G401 (cell line): ENCODE measurements around the gene PTPN4. TPM values are rescaled to one million over a fixed set of nuclear protein-coding genes. Genes with fewer than 3 reads are reported as not detected.
A peak's percentile ranks its signal among the peaks of the same experiment; 100 is the strongest.

Experiments
- DNase-seq: peaks from one replicate; pipeline ENCODE4 v3.0.0-alpha.2; 2015; ENCODE audit warnings: low spot score
- in situ Hi-C: cut with HindIII; loops from 2 replicates; pipeline ENCODE4 v1.10.0; 2016; ENCODE audit warnings: low sequenced_read_pairs, mixed read lengths
- total RNA-seq: library from RNA; depleted of rRNA; stranded (reverse); fragments of >200 nt; shearing (Covaris generic); gene quantifications from 2 replicates; pipeline ENCODE4 v1.2.3, GENCODE V29; 2014; rRNA removed

The PTPN4 gene, protein sequence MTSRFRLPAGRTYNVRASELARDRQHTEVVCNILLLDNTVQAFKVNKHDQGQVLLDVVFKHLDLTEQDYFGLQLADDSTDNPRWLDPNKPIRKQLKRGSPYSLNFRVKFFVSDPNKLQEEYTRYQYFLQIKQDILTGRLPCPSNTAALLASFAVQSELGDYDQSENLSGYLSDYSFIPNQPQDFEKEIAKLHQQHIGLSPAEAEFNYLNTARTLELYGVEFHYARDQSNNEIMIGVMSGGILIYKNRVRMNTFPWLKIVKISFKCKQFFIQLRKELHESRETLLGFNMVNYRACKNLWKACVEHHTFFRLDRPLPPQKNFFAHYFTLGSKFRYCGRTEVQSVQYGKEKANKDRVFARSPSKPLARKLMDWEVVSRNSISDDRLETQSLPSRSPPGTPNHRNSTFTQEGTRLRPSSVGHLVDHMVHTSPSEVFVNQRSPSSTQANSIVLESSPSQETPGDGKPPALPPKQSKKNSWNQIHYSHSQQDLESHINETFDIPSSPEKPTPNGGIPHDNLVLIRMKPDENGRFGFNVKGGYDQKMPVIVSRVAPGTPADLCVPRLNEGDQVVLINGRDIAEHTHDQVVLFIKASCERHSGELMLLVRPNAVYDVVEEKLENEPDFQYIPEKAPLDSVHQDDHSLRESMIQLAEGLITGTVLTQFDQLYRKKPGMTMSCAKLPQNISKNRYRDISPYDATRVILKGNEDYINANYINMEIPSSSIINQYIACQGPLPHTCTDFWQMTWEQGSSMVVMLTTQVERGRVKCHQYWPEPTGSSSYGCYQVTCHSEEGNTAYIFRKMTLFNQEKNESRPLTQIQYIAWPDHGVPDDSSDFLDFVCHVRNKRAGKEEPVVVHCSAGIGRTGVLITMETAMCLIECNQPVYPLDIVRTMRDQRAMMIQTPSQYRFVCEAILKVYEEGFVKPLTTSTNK
- 14.0 and 33.9 TPM in 2 replicates for total RNA-seq

DNA sequence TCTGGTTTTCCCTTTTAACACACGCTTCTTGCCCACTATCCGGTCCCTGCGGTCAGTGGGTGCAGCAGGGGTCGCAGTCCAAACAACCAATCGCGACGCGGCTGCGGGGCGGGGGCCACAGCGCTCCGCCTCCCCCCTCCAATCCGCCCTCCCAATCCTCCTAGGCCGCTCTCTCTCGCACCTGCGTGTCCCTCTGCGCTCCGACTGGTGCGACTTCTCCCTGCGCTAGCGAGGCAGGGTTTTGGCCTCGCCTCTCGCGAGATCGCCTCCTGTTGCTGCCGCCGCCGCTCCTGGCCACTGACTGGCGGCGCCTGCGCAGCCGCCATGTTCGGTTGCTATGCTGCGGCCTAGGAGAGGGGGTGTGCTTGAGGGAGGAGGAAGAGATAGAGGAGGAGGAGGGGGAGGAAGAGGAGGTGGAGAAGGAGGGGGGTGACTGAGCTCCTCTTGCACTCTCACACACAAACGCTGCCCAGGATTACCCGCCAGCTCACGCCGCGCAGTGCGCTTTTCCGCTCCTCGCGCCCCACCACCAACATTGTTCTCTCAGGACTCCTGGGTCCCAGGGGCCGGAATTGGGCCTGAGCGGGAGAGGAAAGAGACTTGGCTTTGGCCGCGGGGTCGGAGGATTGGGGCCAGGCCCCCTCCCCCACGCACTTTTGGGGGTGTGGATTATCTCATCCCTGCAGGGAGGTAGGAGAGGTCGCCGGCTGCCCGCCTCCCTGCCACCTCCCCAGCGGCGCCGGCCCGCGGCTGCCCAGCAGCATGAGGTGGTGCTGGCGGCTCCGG lies at the start of gene PTPN4:
Gene PTPN4 (plus strand): TSS at position 472 of the 786 bp plus-strand sequence. CDS start 49,932 bp downstream, outside the sequence.
- DNase-seq = peak; percentile 98
- in situ Hi-C loops = no loop called here

DNA sequence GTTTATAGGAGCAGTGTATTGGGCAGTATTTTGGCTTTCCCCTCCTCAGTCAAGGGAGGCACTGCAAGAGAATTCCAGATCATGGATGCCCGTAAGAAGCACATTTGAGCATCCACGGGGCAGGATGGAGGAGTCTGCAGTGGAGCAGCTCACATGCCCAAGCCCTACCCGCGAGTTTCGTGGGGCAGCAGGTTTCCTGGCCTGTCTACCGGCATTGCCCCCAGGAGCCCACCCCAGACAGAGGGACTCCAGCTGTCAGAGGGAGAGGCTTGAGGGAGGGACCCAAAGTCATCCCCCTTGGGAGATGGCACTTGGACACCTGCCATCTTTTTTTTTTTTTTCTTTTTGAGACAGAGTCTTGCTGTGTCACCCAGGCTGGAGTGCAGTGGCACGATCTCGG lies 49.4 kb upstream of the PTPN4 start:
- in situ Hi-C loops = no loop called here
- no peak for DNase-seq

DNA sequence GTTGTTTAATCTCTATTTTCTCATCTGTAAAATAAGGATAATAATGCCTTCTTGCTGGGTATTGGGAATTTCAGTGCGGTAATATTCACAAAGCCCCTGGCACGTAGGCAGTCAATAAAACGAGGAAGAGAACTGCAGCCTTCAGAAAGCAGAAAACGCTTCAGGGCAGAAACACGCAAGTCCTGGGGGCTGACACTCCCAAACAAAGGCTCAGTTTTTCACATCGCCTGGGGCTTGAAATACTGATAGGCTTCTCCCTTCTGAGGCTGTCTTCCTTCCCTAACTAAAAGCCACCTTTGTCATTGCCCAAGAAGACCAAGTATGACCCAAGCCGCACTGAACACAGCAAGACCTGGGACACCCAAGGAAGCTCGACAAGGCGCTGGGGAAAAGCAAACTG lies 48.4 kb upstream of the PTPN4 start:
- in situ Hi-C loops = no loop called here
- DNase-seq = no peak

DNA sequence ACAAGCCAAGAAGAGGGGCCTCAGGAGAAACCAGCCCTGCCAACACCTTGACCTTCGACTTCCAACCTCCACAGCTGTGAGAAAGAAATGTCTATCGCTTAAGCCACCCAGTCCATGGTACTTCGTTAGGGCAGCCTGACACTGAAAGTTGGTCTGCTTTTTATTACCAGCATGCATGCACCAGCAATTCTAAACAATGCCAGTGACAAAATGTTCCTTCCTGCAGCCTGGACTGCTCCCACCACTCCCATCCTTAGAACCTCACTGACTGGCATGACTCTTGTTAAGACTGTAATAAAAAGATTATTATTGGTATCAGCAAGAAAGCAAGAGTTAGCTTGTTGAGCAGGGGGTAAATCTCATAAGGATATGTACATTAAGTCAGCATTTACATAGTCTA lies 47.2 kb upstream of the PTPN4 start:
- no peak for DNase-seq
- in situ Hi-C loops = no loop called here

DNA sequence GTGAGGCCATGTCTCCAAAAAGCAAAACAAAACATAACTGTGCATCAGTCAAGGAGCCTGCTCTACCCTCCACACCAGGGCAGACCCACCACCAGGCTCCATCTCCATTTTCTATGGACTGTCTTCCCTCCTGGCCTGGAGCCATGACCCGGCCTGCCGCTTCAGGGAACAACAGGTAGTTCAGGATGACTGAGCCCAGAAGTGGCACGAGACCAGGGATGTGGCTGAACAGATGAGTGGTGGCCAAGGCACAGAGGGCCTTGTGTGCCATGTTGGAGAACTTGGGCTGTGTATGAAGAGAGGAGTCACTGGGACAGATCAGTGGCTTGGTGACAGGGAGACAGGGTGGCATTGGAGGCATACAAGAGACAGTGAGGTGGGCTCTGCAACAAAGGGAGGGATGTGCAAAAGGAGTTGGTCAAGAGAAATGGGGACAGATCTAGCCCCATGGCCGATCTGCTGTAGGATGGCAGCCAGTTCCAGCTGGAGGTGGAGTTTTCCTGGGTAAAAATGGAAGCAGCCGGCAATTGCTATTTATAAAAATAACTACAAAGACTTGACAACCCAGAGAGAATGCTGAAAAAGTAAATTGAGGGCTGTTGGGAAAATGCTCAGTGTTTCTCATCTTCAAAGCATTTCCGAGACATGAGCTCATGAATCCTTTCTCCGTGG lies 45.8 kb upstream of the PTPN4 start:
- in situ Hi-C loops = no loop called here
- DNase-seq = peak; percentile 41

DNA sequence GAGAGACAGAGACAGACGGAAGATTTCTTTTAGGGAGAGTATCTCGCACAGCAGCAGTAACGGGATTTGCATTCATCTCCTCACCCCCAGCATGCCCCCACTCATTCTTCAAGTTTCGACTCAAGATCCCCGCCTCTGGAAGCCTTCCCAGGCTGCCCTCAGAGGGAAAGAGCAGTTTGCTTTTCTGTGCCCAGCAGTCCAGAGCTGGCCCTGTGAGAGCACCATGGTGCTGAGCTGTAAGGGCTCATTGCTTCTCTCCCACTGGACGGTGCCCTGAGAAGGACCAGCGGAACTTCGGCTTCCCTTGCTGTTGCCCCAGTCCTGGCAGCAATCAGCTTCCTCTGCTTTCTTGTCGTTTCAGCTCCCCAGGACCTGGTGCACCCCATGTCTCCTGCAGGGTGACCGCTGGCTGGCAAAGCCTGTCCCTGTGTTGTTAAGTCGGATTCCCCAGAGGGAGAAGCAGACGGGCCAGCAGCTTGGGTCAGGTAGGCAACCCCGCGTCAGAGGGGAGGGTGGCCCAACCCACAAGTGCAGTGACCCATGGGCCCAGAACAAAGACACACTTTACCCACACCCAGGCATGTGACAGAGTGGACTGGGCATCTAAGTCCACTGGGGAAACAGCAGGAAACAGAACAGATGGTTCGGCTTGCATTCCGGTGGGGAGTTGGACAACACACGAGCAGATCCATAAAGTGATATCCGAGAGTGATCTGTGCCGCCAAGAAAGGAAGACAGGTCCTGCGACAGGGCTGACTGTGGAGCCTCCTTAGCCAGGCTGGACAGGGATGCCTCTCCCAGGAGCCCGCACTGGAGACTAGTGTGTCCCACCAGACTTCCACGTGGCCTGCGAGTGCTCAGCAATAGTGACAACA lies 44.1 kb upstream of the PTPN4 start:
- in situ Hi-C loops = no loop called here
- DNase-seq = peak; percentile 64

DNA sequence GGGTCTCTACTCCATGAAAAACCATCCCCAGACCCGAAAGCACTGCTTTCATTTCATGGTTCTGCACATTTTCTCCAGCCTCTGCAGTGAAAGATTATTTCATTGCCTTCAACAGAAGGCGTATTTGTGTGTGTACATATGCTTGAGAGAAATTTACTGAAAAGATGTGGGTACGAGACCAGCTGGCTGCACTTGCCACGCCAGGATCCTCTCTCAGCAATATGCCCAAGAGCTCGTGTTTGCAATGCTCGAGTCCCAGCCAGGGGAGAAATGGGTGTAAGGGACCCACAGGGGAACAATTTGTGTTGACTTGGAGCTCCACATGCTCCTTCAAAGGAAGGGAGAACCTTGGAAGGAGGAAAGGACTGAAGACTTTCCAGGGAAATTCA lies 43.4 kb upstream of the PTPN4 start:
- in situ Hi-C loops = no loop called here
- peak; percentile 47 for DNase-seq

DNA sequence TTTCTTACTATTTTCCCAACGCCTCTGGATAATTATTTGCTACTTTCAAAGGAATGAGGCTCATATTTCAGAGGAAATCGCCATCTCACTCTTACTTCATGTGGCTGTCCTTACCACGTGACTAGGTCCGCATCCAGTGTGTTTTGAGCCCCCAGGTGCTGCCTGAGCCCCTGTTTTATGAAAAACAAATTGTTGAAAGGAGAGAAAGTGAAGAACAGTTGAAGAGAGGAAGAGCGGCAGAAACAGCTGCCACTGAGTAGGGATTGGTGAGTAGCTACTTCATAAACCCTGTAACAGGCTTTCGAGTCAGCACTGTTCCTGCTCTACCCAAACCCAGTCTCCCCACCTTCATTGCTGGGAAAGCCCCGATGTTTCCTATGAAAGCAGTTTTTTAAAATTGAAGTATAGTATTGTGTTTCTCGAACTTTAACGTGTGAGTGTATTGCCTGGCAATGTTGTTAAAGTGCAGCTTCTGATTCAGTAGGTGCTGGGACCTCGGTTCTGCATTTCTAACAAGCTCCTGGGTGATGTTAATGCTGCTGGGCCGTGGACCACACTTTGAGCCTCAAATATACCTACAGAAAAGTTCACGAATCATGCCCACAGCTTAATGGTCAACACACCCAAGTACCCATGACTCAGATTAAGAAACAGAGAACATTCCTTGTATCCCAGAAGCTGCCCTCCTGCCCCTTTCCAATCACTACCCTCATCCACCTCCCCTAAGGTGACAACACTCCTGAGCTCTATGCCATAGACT lies 41.0 kb upstream of the PTPN4 start:
- no peak for DNase-seq
- in situ Hi-C loops = no loop called here

DNA sequence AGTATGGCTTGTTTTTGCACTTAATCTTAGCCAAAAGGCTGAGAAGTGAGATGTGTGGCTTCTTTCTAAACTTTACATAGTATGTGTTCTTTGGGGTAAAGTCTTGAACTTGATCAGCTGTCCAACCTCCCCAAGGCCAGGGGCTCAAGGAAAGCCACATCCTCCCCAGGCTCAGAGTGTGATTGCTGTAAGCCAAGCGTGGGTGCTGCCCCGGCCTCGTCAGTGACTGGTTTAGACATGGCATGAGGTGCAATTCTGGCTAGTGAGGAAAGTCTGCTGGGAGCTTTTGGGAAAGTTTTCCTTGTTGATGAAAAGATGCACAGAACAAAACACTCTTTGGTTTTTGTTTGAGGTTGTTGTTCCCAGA lies 40.5 kb upstream of the PTPN4 start:
- DNase-seq = no peak
- in situ Hi-C loops = no loop called here

DNA sequence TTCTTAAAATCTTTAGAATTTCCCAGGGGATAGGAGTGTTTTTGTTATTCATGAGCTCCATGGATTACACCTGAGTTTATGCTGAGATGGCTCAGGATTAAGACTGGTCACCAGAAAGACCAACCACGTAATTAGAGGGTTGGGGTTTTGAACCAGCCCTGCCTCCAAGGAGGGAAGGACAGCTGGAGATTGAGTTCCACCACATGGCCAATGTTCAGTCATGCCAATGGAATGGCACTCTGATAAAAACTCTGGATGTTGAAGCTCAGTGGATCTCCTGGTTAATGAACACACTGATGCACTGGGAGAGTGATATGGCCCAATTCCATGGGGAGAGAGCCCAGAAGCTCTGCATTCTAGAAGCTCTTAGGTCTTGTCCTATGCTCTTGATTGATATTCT lies 38.7 kb upstream of the PTPN4 start:
- no peak for DNase-seq
- in situ Hi-C loops = no loop called here

DNA sequence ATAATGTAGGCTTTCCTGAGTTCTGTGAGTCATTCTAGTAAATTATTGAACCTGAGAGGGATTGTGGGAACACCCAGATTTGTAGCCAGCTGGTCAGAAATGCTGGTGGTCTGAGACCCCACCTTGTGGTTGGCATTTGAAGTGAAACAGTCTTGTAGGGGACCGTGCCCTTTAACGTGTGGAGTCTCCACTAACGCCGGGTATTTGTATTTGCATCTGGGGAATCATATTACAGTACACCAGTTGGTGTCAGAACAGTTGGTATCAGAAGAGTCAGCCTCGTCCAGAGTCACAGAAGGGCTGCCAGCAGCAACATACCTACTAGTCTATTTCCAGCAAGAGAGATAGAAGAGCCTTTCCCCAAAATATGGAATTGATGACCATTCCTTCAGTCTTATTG lies 38.3 kb upstream of the PTPN4 start:
- in situ Hi-C loops = no loop called here
- no peak for DNase-seq

DNA sequence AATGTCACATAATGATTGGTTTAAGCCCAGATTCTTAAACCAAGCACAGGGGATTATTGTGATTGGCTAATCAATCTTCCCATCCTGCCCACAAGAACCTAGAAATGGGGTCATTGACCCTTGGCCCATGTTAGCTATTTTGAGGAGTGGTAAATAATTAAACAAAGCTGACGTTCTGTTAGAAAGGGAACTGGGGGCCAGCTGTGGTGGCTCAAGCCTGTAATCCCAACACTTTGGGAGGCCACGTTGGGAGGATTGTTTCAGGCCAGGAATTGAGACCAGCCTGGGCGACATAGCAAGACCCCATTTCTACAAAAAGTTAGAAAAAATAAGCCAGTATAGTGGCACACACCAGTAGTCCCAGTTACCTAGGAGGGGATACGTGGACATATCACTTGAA lies 37.8 kb upstream of the PTPN4 start:
- in situ Hi-C loops = no loop called here
- no peak for DNase-seq

DNA sequence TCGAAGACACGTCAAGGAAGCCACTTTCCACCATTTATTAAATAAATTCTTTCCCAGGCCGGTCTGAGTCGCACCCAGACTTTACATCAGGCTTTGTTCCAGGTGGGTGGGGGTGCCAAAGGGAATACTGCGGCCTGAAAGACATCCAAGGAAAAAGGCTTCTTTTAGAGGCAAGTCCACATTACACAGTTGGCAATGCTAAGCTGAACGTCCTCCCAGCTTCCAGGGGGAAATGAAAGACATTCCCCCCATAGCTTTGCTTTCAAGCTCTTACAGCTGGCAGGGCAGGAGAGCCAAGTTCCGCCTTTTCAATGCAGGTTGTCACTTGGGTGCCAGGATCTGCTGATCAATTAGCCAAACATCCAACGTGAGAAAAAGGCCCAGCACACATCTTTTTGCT lies 36.5 kb upstream of the PTPN4 start:
- in situ Hi-C loops = no loop called here
- DNase-seq = no peak

DNA sequence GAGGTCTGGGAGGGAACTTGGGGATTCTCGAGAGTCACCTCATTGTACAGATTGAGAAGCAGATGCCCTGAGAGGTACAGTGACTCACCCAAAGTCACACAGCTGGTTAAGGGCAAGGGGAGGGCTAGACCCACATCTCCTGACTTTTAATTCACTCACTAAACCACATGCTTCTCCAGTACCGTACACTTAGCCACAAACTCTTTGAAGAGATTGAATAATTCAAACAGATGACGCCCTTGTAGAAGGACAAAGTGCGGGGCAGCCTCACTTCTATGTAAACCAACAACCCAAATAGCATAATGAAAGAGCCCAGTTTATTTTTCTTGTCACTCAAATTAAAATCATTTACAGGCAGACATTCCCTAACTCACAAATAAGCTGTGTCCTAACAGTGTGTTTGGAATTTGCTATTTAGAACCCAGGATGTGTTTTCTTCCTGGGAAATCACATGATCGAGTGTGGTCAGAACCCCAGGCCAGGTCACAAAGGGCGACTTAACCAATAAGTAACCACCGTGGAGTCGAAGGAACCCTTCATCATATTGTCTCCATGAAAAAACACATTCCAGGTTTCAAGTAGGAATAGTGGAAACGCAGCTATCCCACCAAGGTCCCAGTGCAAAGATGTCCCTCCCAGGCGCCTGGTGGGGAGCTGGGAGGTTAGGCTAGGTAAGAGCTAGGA lies 35.8 kb upstream of the PTPN4 start:
- in situ Hi-C loops = no loop called here

DNA sequence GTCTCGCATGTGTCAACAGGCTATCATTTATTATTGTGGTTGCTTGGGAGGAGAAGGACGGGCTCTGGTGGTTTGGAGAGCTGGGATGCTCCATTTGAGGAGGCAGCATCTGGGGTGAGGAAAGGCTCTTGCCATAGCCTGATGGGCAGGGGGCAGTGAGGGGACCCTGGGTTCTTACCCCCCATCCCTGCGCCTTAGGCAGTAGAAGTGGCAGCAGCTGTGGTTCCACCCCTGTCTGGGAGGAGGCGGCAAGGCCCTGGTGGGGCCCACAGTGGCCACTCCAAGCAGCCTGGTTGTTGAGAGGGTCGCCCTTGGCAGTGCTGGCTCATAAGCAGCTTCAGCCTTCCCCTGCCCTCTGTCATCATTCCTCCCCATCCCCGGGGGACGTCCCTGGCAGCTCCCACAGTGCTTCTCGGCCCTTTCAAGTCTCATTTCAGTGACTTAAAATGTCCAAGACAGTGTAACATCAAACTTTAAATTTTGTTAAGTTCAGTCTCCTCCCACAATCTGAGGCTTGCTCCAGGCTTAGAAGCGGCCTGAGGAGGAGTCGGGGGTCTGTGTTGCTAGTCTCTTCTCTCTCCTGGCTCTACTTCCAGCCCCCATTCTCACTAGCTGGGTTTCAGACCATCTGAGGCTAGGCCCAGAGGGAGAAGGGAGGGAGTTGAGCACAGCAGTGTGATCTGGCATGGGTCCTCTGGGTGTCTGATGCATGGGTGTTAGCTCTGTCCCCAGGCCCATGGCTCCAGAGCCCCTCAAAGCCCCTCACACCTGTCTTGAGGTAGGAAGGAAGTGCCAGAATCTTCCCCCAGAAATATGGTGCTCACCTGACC lies 34.9 kb upstream of the PTPN4 start:
- in situ Hi-C loops = no loop called here
- DNase-seq = no peak

More for the DNA sequence above, 35.8 kb upstream of the PTPN4 start:
- no peak for DNase-seq

DNA sequence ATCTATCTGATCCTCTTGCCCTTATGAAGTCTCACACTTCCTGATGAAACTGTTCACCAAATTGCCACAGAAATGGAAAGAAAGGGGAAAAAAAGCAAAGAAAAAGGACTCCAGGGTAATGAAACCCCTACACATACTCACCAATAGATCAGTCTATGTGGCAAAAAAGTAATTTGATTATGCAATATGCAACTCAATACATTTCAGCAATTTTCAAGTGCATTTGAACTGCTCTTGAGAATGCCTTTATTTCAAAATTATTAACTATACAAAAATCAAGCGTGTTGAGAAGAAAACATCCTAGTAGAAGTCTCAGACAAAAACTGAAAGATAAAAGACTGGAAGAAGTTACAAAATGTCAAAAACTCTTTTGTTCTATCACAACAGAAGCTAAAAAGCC lies 32.2 kb upstream of the PTPN4 start:
- in situ Hi-C loops = no loop called here
- no peak for DNase-seq
